ENCODE data around the gene ARHGEF4.

Gene ARHGEF4

DNA sequence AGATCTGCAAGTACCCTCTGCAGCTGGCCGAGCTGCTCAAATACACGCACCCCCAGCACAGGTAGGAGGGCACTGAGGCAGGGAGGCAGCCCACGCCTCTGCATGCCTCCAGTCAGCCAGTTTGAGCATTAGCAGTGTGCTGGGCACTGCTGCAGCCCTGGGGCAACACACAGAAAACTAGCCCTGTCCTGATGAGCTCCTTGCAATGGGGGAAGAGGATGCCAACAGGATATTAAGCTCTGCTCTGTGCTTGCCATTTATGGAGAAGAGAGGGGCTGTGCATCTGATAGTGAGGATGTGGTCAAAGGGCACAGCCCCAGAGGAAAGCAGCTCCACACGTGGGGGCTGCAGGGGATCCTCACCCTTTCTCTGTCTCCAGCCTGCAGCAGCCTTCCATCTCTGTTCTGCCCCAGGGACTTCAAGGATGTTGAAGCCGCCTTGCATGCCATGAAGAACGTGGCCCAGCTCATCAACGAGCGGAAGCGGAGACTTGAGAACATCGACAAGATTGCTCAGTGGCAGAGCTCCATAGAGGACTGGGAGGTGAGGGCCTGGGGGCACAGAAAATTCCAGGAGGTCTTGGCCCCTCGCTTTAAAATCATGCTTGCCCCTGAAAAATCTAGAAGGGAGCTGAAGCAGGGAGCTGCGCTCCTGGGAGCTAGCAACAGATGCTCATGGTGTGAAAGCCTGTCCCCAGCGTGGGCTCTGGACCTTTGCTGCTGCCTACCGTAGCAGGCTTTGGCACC, 204.9 kb downstream of the ARHGEF4 start:
- DNase-seq, result no peak

DNA sequence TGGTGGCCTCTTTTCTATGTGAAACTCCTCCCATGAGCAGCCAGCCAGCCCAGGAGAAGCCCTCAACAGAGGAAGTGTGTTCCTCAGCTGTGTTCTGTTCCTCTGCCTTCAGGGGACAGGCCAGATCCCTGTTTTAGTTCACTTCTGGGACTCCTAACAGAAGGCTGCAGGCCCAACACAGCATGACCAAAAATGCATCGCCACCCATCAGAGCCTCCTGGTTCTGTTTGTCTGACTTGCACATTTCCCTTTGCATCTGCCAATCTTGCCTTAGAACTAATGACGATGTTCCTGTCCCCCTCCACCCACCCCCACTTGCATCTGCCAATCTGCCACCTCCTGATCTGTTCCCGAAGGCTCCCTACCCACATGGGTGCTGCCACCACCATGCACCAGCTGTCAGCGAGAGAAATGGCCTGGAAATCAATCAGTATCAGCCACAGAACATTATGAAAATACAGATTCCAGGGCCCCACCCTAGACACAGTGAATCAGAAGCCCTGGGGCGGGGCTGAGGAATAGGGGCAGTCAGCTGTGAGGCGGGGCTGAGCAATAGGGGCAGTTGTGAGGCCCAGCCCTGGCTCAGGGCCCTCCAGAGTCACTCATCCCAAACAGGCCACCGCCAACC, 205.5 kb downstream of the ARHGEF4 start:
- DNase-seq, result no peak

DNA sequence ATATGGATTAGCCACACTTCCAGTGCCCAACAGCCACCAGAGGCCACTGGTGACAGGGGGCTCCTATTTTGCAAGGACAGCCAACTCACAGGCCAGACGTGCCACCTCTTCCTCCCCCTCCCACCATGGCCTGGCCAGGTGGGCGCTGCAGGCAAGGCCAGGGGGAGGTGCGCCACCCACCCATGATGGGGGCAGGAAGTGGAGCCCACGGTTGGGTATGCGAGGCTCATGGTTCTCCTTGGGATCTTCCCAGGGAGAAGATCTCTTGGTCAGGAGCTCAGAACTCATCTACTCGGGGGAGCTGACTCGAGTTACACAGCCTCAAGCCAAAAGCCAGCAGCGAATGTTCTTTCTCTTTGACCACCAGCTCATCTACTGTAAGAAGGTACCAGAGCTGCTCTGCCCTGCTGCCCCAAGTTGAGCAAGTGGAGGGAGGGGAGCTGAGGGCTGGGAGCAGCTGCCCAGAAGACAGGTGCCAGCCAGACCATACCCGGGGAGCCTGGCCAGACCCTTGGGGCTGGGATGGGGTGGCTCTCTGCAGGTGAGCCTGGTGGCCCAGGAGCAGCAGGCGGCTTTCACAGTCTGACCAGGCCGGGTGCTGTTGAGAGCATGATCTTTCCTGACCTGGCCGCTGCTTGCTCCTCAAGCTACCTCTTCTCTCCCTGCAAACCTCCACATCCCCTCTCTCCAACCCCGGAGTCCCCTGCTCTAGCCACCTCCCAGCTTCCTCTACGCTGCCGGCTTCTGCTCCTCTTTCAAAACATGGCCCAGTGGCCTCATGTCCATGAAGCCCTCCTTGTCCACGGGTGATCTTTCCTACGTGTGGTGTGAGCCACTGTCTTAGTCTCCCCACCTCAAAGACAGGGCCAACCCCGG, 206.7 kb downstream of the ARHGEF4 start:
- no peak for DNase-seq

DNA sequence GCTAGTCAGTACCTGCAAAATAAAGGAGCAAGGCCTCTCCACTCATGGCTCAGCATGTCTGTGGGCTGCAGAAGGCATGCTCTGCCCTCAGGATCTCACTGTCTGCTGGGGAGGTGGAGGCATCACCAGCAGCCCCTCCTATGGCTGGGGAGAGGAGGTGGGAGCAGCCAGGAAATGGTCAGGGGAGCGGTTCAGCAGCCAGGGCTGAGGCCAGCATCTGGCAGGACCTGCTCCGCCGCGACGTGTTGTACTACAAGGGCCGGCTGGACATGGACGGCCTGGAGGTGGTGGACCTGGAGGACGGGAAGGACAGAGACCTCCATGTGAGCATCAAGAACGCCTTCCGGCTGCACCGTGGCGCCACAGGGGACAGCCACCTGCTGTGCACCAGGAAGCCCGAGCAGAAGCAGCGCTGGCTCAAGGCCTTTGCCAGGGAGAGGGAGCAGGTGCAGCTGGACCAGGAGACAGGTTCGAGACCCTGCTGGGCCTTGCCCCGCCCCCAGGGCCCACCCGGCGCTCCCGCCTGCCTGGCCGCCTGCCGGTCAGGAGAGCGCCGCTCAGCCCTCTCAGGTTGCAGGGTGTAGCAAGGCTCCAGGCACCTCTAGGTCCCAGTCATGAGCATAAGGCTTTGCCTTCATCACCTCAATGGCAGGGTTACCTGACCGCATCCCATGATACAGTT, 207.5 kb downstream of the ARHGEF4 start:
- no peak for DNase-seq

DNA sequence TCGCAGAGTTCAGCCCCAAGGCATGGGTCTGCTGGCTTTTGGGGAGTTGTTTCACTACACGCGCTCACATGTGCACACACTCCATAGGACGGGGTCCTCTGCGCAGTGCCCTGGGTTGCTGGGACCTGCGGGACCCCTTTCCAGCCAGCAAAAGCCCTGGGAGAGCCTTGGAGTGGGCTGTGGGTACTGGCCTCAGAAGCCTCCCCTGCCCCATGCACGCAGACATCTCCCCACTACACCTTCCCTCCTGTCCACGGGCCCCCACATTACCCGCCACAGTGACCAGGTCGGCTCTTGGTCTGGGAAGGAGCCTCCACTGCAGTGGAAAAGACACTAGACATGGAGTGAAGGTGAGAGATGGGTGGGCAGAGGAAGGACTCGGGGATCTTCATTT, 208.0 kb downstream of the ARHGEF4 start:
- DNase-seq, result no peak

DNA sequence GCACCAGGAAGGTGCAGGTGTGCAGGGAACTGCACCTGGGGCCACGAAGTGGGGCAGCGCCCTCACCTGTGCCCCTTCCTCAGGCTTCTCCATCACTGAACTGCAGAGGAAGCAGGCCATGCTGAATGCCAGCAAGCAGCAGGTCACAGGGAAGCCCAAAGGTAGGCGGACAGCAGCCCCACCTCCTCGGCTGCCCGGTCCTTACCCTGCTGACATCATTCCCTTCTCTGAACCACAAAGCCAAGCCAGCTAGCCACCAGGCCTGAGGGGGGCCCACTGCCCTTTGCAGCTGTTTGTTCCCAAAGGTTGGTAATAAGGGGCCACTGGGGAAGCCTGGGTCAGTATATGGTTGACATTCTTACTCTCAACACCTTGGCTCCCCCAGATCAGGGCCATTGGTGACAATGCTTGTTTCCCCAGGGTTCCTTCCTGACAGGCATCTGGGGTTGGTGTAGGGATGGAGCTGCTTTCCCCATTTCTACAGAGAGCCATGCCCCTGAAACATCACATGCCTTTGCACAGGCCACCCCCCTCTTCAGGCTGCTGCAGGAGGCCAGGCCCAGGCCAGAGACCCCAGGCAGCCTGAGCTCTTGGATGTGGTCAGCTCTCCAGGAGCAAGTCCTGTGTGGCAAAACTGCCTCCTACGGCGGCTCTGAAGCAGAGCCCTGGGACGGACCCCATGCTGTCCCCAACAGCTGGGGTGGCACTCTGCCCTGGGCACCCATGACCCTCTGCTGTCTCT, 208.7 kb downstream of the ARHGEF4 start:
- no peak for DNase-seq

DNA sequence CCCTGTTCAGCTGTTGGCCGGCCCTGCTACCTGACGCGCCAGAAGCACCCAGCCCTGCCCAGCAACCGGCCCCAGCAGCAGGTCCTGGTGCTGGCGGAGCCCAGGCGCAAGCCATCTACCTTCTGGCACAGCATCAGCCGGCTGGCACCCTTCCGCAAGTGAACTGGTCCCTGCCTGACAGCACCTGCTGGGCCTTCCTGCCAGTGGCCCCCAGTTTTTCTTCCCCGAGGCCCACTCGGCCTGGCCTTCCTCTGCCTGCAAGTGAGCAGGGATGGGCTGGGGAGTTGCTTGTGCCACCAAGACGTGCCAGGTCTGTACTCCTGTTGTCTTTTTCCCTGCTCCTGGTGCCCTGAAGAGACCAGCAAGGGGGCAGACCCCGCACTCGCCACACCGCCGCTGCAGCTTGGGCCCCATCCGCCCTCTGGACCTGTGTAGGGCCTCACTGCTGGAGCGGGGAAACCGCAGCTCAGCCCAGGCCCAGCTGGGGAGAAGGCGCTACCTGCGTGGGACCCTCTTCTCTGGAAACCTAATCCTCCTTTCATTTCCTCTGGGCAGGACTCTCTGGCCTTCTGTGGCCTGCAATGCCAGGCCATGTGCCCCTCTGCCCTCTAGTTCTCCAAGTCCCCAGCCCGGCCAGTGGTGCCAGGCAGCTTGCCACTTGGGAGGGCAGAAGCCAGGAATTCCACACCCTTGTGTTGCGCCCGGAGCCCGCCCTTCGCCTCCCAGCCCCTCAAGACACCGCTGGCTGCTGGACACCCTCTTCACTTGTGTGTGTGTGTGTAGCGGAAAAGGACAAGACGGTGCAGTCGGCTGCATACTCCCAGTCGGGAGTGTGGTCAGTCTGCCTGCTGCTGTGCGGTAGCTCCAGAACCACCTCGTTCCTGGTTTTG, 209.6 kb downstream of the ARHGEF4 start:
- no peak for DNase-seq

DNA sequence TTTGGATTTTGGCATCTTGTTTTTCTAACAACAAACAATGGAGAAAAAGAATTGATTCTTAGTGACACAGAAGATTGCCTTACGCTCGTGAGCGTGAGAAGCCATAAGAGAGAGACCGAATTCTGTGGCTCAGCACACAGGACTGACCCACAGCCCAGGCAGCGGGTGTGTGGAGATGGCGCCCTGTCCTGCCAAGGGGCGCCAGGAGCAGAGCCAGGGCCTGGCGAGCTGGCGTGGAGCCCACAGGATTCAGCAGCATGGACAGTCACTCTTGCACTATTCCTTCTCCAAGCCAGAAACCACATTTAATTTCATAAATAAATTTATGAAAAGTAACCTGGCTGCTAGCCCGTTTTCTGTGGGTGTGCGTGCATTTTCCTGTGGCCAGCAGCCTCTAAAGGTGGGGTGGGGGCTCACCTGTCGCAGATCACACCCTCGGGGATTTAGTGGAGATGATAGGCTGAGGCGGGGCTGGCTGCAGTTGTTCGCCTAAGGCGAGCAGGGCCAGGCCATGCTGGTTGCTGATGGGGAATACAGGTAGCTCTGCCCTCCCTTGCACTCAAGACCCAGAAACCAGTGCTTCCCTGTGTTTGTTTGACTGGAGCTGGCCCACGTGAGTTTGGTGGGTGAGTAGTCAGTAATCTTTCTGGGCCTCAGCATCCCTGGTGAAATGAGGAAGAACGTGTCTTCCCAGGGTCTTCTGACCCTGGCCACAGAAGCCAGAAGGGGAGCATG, 210.4 kb downstream of the ARHGEF4 start:
- no peak for DNase-seq

DNA sequence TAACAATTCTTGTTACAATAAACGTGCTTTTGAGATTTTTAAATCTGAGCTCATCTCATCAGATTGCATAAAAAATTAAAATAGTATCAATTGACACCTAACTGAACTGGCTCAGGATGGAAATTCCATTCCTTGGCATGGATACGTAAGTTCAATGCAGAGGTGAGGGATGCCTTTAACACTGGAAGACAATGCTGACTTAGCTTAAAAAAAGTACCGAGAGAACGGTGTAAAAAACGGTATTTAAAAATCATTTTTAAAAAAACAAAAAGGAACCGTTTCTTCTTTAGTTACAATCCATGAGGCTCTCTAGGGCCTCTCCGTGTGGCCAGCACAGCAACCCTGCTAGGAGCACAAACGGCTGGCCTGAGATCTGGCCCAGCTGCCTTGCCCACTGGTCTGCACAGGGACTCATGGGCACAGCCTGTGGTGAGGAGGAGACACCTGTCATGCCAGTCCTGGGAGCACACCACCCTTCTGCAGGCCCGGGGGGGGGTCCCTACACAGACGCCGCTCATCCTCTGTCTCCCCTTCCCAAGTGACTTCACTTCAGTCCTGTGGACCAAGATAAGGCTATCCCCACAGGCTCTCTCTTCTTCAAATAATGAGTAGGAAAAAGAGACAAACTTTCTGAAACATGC, 211.3 kb downstream of the ARHGEF4 start:
- DNase-seq, result no peak

DNA sequence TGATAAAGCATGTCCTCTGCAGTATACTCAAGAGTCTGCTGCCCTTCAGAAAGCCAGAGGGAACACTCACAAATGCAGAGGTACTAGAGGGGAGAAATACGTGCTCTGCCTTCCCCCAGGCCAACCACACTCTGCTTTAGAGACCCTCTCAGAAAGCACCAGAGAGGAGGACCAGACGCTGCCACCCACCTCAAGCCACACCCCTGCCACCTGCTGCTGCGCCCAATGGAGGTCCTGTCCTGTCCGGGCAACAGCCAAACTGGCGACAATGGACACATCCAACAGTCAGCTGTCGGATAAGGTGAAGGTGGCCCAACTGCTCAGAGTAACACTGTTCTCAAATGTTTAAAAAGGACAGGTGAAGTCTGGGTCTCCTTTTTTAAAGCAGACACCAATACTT, 211.9 kb downstream of the ARHGEF4 start:
- DNase-seq, result no peak

DNA sequence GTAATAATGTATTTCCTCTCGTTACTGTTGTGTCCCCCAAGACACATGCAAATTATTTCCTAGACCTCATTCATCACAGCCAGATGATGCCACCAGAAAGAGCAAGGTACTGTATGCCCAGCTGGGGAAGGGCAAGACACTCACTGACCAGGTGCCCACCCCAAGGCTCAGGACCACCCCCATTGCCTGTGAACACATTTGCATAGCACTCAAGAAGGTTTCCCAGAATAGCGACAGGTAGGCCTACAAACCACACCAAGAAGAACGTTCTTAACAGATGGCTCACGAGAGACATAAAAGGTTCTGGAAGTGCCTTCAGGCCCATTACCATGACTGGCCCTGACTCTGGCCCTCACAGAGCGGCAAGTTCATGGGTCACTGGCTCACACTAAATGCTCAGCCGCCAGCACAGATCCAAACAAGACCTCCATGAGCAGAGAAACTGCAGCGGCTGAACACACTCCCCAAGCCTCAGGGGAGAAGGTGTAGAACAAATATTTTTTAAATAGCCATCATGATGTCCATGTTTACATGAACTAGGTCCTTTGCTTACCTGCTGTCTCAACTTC, 212.5 kb downstream of the ARHGEF4 start:
- DNase-seq, result no peak

DNA sequence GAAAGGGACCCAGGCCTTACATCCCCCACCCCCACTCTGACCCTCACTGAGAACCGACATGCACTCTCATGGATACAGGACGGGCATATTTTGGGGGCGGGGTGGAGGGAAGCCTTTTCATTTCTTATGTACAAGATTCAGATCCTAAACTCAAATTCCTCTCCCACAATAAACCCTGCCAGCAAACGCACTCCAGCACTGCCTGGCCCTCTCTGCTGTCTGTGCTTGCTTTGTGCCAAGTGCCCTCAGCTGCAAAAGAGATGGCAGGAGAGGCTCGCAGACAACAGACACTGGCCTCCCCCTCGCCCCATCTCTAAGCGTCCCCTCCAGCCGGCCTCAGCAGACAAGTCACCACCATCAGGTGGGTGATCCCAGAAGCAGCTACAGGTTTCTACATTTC, 214.2 kb downstream of the ARHGEF4 start:
- no peak for DNase-seq

DNA sequence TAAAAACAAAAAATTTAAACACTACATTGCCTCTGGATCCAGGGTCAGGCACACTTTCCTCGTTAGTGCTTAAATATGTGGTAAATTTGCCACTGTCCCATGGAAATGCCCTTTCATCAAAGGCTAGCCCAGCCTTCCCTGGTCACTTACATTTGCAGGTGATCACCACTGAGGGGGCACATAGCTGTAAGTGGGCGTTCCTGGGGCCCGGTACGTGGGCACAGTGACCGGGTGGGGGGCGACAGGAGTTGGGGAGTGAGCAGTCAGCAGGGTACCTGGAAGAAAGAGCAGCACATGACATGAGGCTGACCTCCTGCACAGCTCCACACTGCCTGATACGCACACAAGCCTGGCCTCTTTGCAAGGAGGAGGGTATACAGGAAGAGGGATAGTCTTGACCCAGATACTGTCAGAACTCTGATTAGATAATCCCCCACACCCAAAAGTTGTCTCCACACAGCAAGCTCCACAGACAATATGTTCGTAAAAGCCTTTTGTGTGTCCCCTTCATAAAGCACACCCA, 216.1 kb downstream of the ARHGEF4 start:
- no peak for DNase-seq

DNA sequence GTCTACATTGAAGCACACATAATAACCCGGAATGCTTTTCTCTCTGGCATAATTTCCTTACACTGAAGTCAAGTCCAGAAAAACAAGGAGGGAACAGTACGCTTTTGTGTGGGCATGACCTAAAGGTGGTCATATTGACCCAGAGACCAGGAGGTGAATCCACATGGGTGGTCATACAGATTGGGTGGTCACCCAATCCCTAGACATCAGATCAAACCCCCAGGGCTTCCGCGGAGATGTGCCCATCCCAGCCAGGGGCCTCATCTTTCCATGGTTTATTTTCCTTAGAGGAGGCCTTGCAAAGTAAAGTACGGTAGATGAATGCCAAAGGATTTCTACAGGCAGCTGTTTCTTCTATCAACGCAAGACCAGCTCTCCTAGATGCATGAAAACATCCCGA, 217.8 kb downstream of the ARHGEF4 start:
- DNase-seq, result no peak

DNA sequence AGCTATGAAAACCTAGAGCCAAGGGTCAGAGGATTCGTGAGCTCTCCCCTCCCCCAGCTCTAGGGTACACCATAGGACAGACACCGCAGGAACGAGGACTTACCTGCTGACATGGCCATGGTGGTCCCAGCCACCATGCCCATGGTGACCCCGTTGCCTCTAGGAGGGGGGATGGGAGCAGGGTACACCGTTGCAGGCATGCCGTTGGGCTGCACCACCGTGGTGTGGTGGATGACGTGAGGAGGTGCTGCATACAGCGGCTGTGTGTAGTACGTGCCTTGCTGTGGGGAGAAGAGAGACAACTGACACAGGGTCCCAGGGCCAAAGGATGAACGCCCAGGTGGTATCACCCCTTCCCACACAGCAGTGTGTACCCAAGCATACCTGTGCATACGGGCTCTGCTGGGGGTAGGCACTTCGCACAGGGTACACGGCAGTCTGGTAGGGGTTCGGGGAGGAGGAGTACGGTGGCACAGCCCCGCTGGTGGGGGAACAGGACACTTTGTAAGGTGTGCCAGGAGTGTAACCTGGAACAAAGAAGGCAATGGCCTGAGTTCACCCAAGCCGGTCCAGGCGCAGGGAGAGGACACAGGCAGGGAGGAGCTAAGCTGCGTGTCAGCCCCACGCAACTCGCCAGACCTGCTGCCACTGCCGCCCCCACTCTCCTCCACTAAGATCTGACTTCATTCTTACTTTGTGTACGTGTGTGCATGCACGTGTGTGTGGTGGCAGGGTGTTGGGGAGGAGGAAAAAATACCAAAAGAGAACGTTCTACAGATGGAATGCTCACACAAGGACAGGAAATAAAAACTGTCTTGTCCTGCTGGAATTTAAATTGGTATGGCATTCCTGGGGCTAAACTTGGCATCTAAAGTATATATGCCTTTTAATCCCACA, 218.7 kb downstream of the ARHGEF4 start:
- no peak for DNase-seq

DNA sequence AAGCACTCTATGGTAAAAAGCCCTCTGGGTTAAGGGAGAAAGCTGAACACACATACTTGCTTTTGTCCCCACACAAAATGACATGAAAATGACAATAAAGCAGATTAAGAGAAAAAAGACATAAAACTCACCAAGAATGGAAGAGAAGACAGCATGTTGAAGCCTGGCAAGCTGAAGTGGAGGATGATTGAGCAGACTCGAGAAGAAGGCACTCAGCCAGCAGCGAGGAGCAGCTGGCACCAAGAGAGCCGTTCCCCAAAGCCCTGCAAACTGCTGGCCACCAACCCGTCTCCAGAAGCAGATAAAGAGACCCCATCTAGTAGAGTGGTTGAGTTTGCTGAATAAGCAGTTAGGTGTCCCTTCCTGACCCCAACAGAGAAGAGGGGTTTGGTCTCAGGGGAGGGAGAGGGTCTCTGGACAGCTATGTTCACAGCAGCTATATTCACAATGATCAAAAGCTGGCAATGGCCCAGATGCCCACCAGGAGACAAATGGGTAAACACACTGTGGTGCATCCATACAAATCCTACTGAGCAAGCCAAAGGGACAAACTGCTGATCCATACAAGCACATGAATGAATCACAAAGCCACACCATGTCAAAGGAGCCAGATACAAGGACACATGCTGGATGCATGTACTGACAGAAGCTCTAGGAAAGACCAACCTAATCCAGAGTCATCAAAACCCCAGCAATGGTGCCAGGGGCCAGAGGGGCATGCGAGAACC, 219.7 kb downstream of the ARHGEF4 start:
- no peak for DNase-seq

DNA sequence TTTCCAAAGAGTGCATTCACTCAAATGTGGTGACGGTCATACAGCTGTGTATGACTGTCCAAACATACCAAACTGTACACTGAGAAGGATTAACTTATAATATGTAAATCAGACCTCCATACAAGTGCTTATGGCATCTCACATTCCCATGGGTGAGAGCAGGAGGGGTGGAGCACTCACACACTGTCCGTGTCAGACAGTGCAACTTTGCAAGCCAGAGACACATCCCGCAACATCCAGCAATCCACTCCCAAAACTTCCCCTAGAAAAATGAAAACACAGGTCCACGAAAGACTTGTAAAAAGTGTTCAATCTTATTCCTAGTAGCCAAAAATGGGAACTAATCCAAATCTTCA, 220.2 kb downstream of the ARHGEF4 start:
- no peak for DNase-seq
